Endothelial cell of umbilical vein (primary cell): ENCODE data around the gene NCOA3. TPM values are rescaled to one million over a fixed set of nuclear protein-coding genes. Genes with fewer than 3 reads are reported as not detected.

Experiments used
- BruUV-seq: library from RNA; stranded (reverse); fragments of 400-500 nt; replicated peaks from 2 replicates; lab custom pipeline; 2021; lab: Mats Ljungman, UMichigan
- CTCF ChIA-PET: fragments of 300-600, 350-600 bp; sonication (Branson Sonifier 250); formaldehyde crosslinking; loops from one replicate; lab custom pipeline; 2021; ENCODE audit warnings: antibody characterized with exemption, inconsistent platforms; lab: Charles Lee
- POLR2A ChIA-PET: fragments of 300-600, 350-600 bp; sonication (Branson Sonifier 250); formaldehyde crosslinking; loops from one replicate; lab custom pipeline; 2021; ENCODE audit warnings: antibody characterized with exemption, inconsistent platforms; lab: Charles Lee
- DNase-seq: peaks from one replicate; pipeline ENCODE4 v3.0.0-alpha.2; 2011; ENCODE audit warnings: low read depth, low spot score
- FAIRE-seq: peaks from 2 replicates; lab custom pipeline; 2011; peaks lifted over from hg19 to GRCh38; lab: Jason Lieb, UNC
- H2AFZ ChIP-seq: 2 replicates; pipeline ENCODE4 v1.6.0; 2012; ENCODE audit warnings: low read depth, low read length, control low read depth, inconsistent platforms
- H3K27ac ChIP-seq: 2 replicates; pipeline ENCODE4 v1.5.1; 2011; ENCODE audit warnings: low read depth, mild to moderate bottlenecking, control low read depth, low read length, moderate library complexity; ENCODE audit not compliant: insufficient read depth
- H3K27me3 ChIP-seq, 2 experiments: 2 replicates each; pipeline versions ENCODE4 v1.6.0 to v1.6.1; 2011; ENCODE audit warnings: low read length in 2 of 2, mixed read lengths in 1 of 2; ENCODE audit not compliant: control insufficient read depth in 2 of 2, insufficient read depth in 2 of 2
- H3K36me3 ChIP-seq, 2 experiments: 2 replicates in 1 of 2; 3 replicates in 1 of 2; pipeline ENCODE4 v1.5.1; 2011; ENCODE audit warnings: low read length in 2 of 2, mild to moderate bottlenecking in 1 of 2, moderate library complexity in 1 of 2; ENCODE audit not compliant: control insufficient read depth in 2 of 2, insufficient read depth in 2 of 2; ENCODE audit errors: extremely low read depth in 1 of 2
- H3K4me1 ChIP-seq: 3 replicates; pipeline ENCODE4 v1.5.1; 2011; ENCODE audit warnings: mild to moderate bottlenecking, low read length; ENCODE audit not compliant: control insufficient read depth, insufficient read depth; ENCODE audit errors: extremely low read depth
- H3K4me2 ChIP-seq: 2 replicates; pipeline ENCODE4 v1.6.1; 2011; ENCODE audit warnings: low read length, control low read depth, mixed read lengths; ENCODE audit not compliant: insufficient read depth
- H3K4me3 ChIP-seq, 3 experiments: fragments of 200-600 bp in 1 of 3; sonication (generic), shearing (Covaris generic) in 1 of 3; replicated peaks in 1 of 3; 2 replicates each; pipeline ENCODE4 v1.5.1; 2011 to 2016; ENCODE audit warnings: control low read depth in 3 of 3, low read length in 3 of 3, mild to moderate bottlenecking in 2 of 3, inconsistent platforms in 1 of 3, low read depth in 1 of 3, moderate library complexity in 1 of 3; ENCODE audit not compliant: insufficient read depth in 1 of 3
- H3K79me2 ChIP-seq: 2 replicates; pipeline ENCODE4 v1.6.0; 2012; ENCODE audit warnings: low read length, inconsistent platforms; ENCODE audit not compliant: control insufficient read depth, insufficient read depth
- H3K9ac ChIP-seq: replicated peaks from 2 replicates; pipeline ENCODE3; 2011; ENCODE audit warnings: low read length, control low read depth; ENCODE audit not compliant: insufficient read depth; ENCODE audit errors: extremely low read depth
- H3K9me1 ChIP-seq: replicated peaks from 3 replicates; pipeline ENCODE4 v1.6.0; 2011; ENCODE audit warnings: mild to moderate bottlenecking, low read length; ENCODE audit not compliant: control insufficient read depth, insufficient read depth; ENCODE audit errors: extremely low read depth
- H3K9me3 ChIP-seq: replicated peaks from 2 replicates; pipeline ENCODE4 v1.5.1; 2012; ENCODE audit warnings: low read length, inconsistent platforms; ENCODE audit not compliant: control insufficient read depth, insufficient read depth
- H4K20me1 ChIP-seq: replicated peaks from 2 replicates; pipeline ENCODE3; 2011; ENCODE audit warnings: mild to moderate bottlenecking, low read length; ENCODE audit not compliant: control insufficient read depth, insufficient read depth; ENCODE audit errors: extremely low read depth
- CTCF ChIP-seq, 2 donors: IDR thresholded peaks; 1 replicate in 1 of 2; 2 replicates in 1 of 2; pipeline ENCODE4 v1.5.1; 2011; ENCODE audit warnings: low read length in 2 of 2, mild to moderate bottlenecking in 2 of 2, moderate library complexity in 2 of 2, control low read depth in 1 of 2, inconsistent platforms in 1 of 2, low read depth in 1 of 2; ENCODE audit not compliant: insufficient read depth in 1 of 2; ENCODE audit errors: extremely low read depth in 1 of 2
- EZH2 ChIP-seq: IDR thresholded peaks from 2 replicates; pipeline ENCODE4 v1.6.1; 2012; ENCODE audit warnings: borderline replicate concordance, low read depth, mild to moderate bottlenecking, moderate library complexity, low read length, inconsistent platforms; ENCODE audit not compliant: severe bottlenecking
- FOS ChIP-seq: IDR thresholded peaks from 2 replicates; pipeline ENCODE4 v1.6.1; 2011; ENCODE audit warnings: mild to moderate bottlenecking, low read length, moderate library complexity, borderline replicate concordance; ENCODE audit not compliant: insufficient read depth
- GATA2 ChIP-seq: IDR thresholded peaks from 2 replicates; pipeline ENCODE4 v1.7.0; 2011; ENCODE audit warnings: low read depth, mild to moderate bottlenecking, moderate library complexity, mixed read lengths, low read length; ENCODE audit not compliant: insufficient read length, insufficient read depth
- JUN ChIP-seq: IDR thresholded peaks from 2 replicates; pipeline ENCODE4 v1.6.1; 2011; ENCODE audit warnings: borderline replicate concordance, low read depth; ENCODE audit not compliant: insufficient read length, insufficient read depth
- MAX ChIP-seq: IDR thresholded peaks from 2 replicates; pipeline ENCODE4 v1.6.1; 2011; ENCODE audit not compliant: insufficient read depth, insufficient read length
- MYC ChIP-seq: IDR thresholded peaks from one replicate; pipeline ENCODE4 v1.6.1; 2011; ENCODE audit warnings: mild to moderate bottlenecking, low read depth, low read length
- POLR2A ChIP-seq: IDR thresholded peaks from 2 replicates; pipeline ENCODE4 v1.6.1; 2012; ENCODE audit warnings: low read depth, mild to moderate bottlenecking, control low read depth, low read length
- POLR2AphosphoS5 ChIP-seq: IDR thresholded peaks from 2 replicates; pipeline ENCODE4 v1.6.1; 2012; ENCODE audit warnings: low read depth, mild to moderate bottlenecking, control low read depth, low read length, moderate library complexity; ENCODE audit not compliant: insufficient read depth
- dilution Hi-C: fragments of 300-500 bp; cut with MboI; formaldehyde crosslinking; loops from one replicate; pipeline ENCODE4 v1.15.0; 2019; ENCODE audit warnings: low sequenced_read_pairs; ENCODE audit not compliant: extremely low pct_ligation_motif_present
- intact Hi-C: fragments of 100-400 bp; cut with micrococcal nuclease; formaldehyde crosslinking; loops from one replicate; pipeline ENCODE4 v1.10.0; 2022
- polyA plus RNA-seq, 4 experiments: library from polyadenylated mRNA; depleted of rRNA in 3 of 4; stranded (reverse) in 3 of 4; unstranded in 1 of 4; fragments of >200 nt; gene quantifications; 2 replicates each; pipeline versions ENCODE4 v1.2.1 to v1.2.3, GENCODE V29; 2011 to 2012; ENCODE audit warnings: missing spikeins in 1 of 4
- total RNA-seq: library from RNA; stranded (reverse); gene quantifications from 2 replicates; pipeline ENCODE4 v1.2.3, GENCODE V29; 2021

The NCOA3 gene
- total and polyA plus RNA-seq, 2 donors (not counting 3 experiments of a cell fraction or from before 2014, with no cell fraction given): 12.0 to 35.6 TPM

- no peaks in the 10 kb centered on the region for H3K36me3 ChIP-seq
- dilution Hi-C loops: no loop called here
- H3K4me3 ChIP-seq: no peak overlapping the region
- no peaks in the 10 kb centered on the region for H3K9me3 ChIP-seq
- H4K20me1 ChIP-seq: no peaks in the 10 kb centered on the region
- no peak overlapping the region for H2AFZ ChIP-seq
- H3K4me1 ChIP-seq: no peaks in the 10 kb centered on the region
- no peak overlapping the region for H3K9ac ChIP-seq
- H3K27me3 ChIP-seq: no peaks in the 10 kb centered on the region
- H3K4me2 ChIP-seq: no peak overlapping the region
- no peaks in the 10 kb centered on the region for H3K79me2 ChIP-seq
- intact Hi-C loops: no loop called here
- H3K27ac ChIP-seq: no peak overlapping the region
- FAIRE-seq (no peak), DNase-seq (no peak)
- ChIA-PET CTCF (no interaction called here), POLR2A (no interaction called here)
- TF ChIP-seq MYC (no peak), EZH2 (no peak), CTCF (IDR thresholded peaks at IDR 0.05; ENCODE audit: extremely low read depth in 1 of 2, insufficient read depth in 1 of 2, low read depth in 1 of 2, low read length in 2 of 2) (no peak)
- no peaks in the 10 kb centered on the region for H3K9me1 ChIP-seq
- no TSS peak for BruUV-seq
Measured at GRCh38 chr20:47686545-47686944, 184.9 kb downstream of the NCOA3 start.

- no peak overlapping the region for H3K4me3 ChIP-seq
- no peak overlapping the region for H3K4me2 ChIP-seq
- CTCF ChIA-PET: no interaction called here
- no peak overlapping the region for H3K27ac ChIP-seq
- no peak for DNase-seq
- H3K9me1 ChIP-seq: no peaks in the 10 kb centered on the region
- no peak overlapping the region for H3K9ac ChIP-seq
- no peak overlapping the region for H2AFZ ChIP-seq
- H4K20me1 ChIP-seq: no peaks in the 10 kb centered on the region
- POLR2A ChIA-PET: no interaction called here
- no peak for FAIRE-seq
- no peaks in the 10 kb centered on the region for H3K9me3 ChIP-seq
- BruUV-seq: no TSS peak
- H3K27me3 ChIP-seq: no peaks in the 10 kb centered on the region
- H3K36me3 ChIP-seq: no peaks in the 10 kb centered on the region
- no peaks in the 10 kb centered on the region for H3K4me1 ChIP-seq
- H3K79me2 ChIP-seq: no peaks in the 10 kb centered on the region
- dilution Hi-C loops: no loop called here
- intact Hi-C loops: no loop called here
- TF ChIP-seq GATA2: no peak
- no peak for TF ChIP-seq MAX
- no peak for TF ChIP-seq FOS
- TF ChIP-seq EZH2: no peak
- TF ChIP-seq JUN: no peak
- no peak for TF ChIP-seq MYC
- no peak for TF ChIP-seq POLR2A
- no peak for TF ChIP-seq CTCF (IDR thresholded peaks at IDR 0.05; ENCODE audit: extremely low read depth in 1 of 2, insufficient read depth in 1 of 2, low read depth in 1 of 2, low read length in 2 of 2)
- TF ChIP-seq POLR2AphosphoS5: no peak
Measured at GRCh38 chr20:47687095-47687987, 185.7 kb downstream of the NCOA3 start.
